Peyer's patch (tissue), 4 donors: ENCODE results near the gene POLR3GL. TPM values are rescaled to one million over a fixed set of nuclear protein-coding genes. Genes with fewer than 3 reads are reported as not detected.

Source experiments
- DNase-seq, 3 donors: peaks; one replicate each; pipeline ENCODE4 v3.0.0-alpha.2; 2017 to 2019
- H3K27ac ChIP-seq, 4 donors: fragments of 200-600 bp; sonication (generic); one replicate each; pipeline ENCODE4 v1.5.1; 2016 to 2019
- H3K27me3 ChIP-seq, 2 donors: fragments of 200-600 bp; sonication (generic); one replicate each; pipeline ENCODE4 v1.5.1; 2019
- H3K36me3 ChIP-seq, 3 donors: fragments of 200-600 bp; sonication (generic); one replicate each; pipeline ENCODE4 v1.5.1; 2016 to 2019
- H3K4me1 ChIP-seq, 4 donors: fragments of 200-600 bp; sonication (generic); one replicate each; pipeline ENCODE4 v1.5.1; 2016 to 2019
- H3K4me3 ChIP-seq, 4 donors: fragments of 200-600 bp; sonication (generic); 1 replicate in 3 of 4; 2 replicates in 1 of 4; pipeline ENCODE4 v1.5.1; 2016 to 2019; ENCODE audit warnings: mild to moderate bottlenecking in 1 of 4
- H3K9me3 ChIP-seq, 4 donors: fragments of 200-600 bp; sonication (generic); one replicate each; pipeline ENCODE4 v1.5.1; 2016 to 2019; ENCODE audit warnings: mild to moderate bottlenecking in 1 of 4
- CTCF ChIP-seq, 6 experiments: fragments of 450-650 bp in 4 of 6; fragments of 200-600 bp in 2 of 6; sonication (generic) in 1 of 6; IDR thresholded peaks; one replicate each; pipeline ENCODE4 v1.5.1; 2017 to 2019; ENCODE audit warnings: antibody characterized with exemption in 6 of 6, mild to moderate bottlenecking in 3 of 6, moderate library complexity in 1 of 6
- POLR2A ChIP-seq, 2 donors: fragments of 450-650 bp; IDR thresholded peaks; one replicate each; pipeline ENCODE4 v1.5.1; 2017; ENCODE audit warnings: antibody characterized with exemption in 2 of 2, mild to moderate bottlenecking in 2 of 2, moderate library complexity in 2 of 2
- total RNA-seq, 4 donors: library from RNA; depleted of rRNA; stranded (reverse); fragments of >200 nt; gene quantifications; one replicate each; pipeline ENCODE4 v1.1.0, GENCODE V29; 2016

POLR3GL gene
- total RNA-seq, 4 donors from 2014 or later, result 8.7 to 25.6 (median 12.5) TPM

- Histone ChIP-seq H3K4me3 (no peak overlapping the region), H3K27ac (no peak overlapping the region), H3K4me1 (no peaks in the 10 kb centered on the region), H3K9me3 (no peaks in the 10 kb centered on the region), H3K36me3 (peaks cover 0 to 9% (median 0%) of the 10 kb centered on the region in 3 donors), H3K27me3 (no peaks in the 10 kb centered on the region)
- no peak for DNase-seq
- no peak for TF ChIP-seq POLR2A (IDR thresholded peaks at IDR 0.05)
- no peak for TF ChIP-seq CTCF (IDR thresholded peaks at IDR 0.05)
These were observed 21.6 kb upstream of the POLR3GL start for GRCh38 chr1:145942871-145943270.

- no peaks in the 10 kb centered on the region for H3K4me1 ChIP-seq
- no peaks in the 10 kb centered on the region for H3K9me3 ChIP-seq
- H3K36me3 ChIP-seq, result peaks cover 0 to 9% (median 0%) of the 10 kb centered on the region in 3 donors
- H3K27ac ChIP-seq, result no peak overlapping the region
- H3K4me3 ChIP-seq, result no peak overlapping the region
- TF ChIP-seq CTCF (IDR thresholded peaks at IDR 0.05), result no peak
- no peak for TF ChIP-seq POLR2A (IDR thresholded peaks at IDR 0.05)
- no peaks in the 10 kb centered on the region for H3K27me3 ChIP-seq
- DNase-seq, result no peak
These were observed 20.0 kb upstream of the POLR3GL start for GRCh38 chr1:145944532-145944931.

GRCh38 chr1:145946477-145946986 lies 18.0 kb upstream of the POLR3GL start:
- Histone ChIP-seq H3K4me3 (no peak overlapping the region), H3K36me3 (peaks cover 0 to 9% (median 0%) of the 10 kb centered on the region in 3 donors), H3K27ac (no peak overlapping the region), H3K27me3 (no peaks in the 10 kb centered on the region), H3K4me1 (no peaks in the 10 kb centered on the region), H3K9me3 (no peaks in the 10 kb centered on the region)
- TF ChIP-seq CTCF (IDR thresholded peaks at IDR 0.05) (no peak), POLR2A (IDR thresholded peaks at IDR 0.05) (no peak)
- no peak for DNase-seq

GRCh38 chr1:145947551-145947950 lies 16.9 kb upstream of the POLR3GL start:
- H3K27me3 ChIP-seq, result no peaks in the 10 kb centered on the region
- DNase-seq, result no peak
- H3K4me1 ChIP-seq, result no peaks in the 10 kb centered on the region
- TF ChIP-seq POLR2A (IDR thresholded peaks at IDR 0.05), result no peak
- TF ChIP-seq CTCF (IDR thresholded peaks at IDR 0.05), result no peak
- H3K9me3 ChIP-seq, result no peaks in the 10 kb centered on the region
- peaks cover 0 to 7% (median 0%) of the 10 kb centered on the region in 3 donors for H3K36me3 ChIP-seq
- H3K4me3 ChIP-seq, result no peak overlapping the region
- no peak overlapping the region for H3K27ac ChIP-seq

GRCh38 chr1:145949219-145949618 lies 15.3 kb upstream of the POLR3GL start:
- Histone ChIP-seq H3K36me3 (no peaks in the 10 kb centered on the region), H3K4me3 (no peak overlapping the region), H3K27ac (no peak overlapping the region), H3K9me3 (no peaks in the 10 kb centered on the region), H3K4me1 (no peaks in the 10 kb centered on the region), H3K27me3 (no peaks in the 10 kb centered on the region)
- no peak for TF ChIP-seq CTCF (IDR thresholded peaks at IDR 0.05)
- TF ChIP-seq POLR2A (IDR thresholded peaks at IDR 0.05), result no peak
- DNase-seq, result no peak

- no peaks in the 10 kb centered on the region for H3K27me3 ChIP-seq
- no peaks in the 10 kb centered on the region for H3K36me3 ChIP-seq
- H3K9me3 ChIP-seq, result no peaks in the 10 kb centered on the region
- no peak for DNase-seq
- H3K4me3 ChIP-seq, result no peak overlapping the region
- H3K27ac ChIP-seq, result no peak overlapping the region
- TF ChIP-seq POLR2A (IDR thresholded peaks at IDR 0.05), result no peak
- no peak for TF ChIP-seq CTCF (IDR thresholded peaks at IDR 0.05)
- peaks cover 0 to 19% (median 5%) of the 10 kb centered on the region in 4 donors for H3K4me1 ChIP-seq
These were observed 13.0 kb upstream of the POLR3GL start for GRCh38 chr1:145951526-145951925.
